IPS DF 4.7 (cell line): ENCODE measurements around the gene ACTA2.

Experiments used
- DNase-seq: peaks from one replicate; pipeline ENCODE4 v3.0.0-alpha.2; 2013; ENCODE audit warnings: low spot score; ENCODE audit errors: extremely low read depth

Gene ACTA2

GRCh38 chr10:88892222-88892967 lies 60.2 kb downstream of the ACTA2 start:
- no peak for DNase-seq

- DNase-seq: no peak
Observed at GRCh38 chr10:88890681-88891381, 61.7 kb downstream of the ACTA2 start.

GRCh38 chr10:88889559-88890337 lies 62.8 kb downstream of the ACTA2 start:
- DNase-seq: no peak

GRCh38 chr10:88888810-88889445 lies 63.6 kb downstream of the ACTA2 start:
- DNase-seq: no peak

GRCh38 chr10:88886557-88886956 lies 66.0 kb downstream of the ACTA2 start:
- no peak for DNase-seq
